Upper lobe of left lung (tissue), 4 donors: ENCODE data around the gene LDLRAD2.

Source experiments
- CTCF ChIP-seq, 6 experiments: fragments of 450-650 bp in 4 of 6; fragments of 200-600 bp in 2 of 6; sonication (generic) in 2 of 6; IDR thresholded peaks; one replicate each; pipeline ENCODE4 v1.5.1; 2016 to 2019; ENCODE audit warnings: antibody characterized with exemption in 6 of 6
- EP300 ChIP-seq, 4 donors: sonication (generic); formaldehyde crosslinking; IDR thresholded peaks; one replicate each; pipeline ENCODE4 v1.5.1; 2017; ENCODE audit warnings: antibody characterized with exemption in 4 of 4, control low read depth in 2 of 4
- POLR2A ChIP-seq, 4 donors: fragments of 450-650 bp; IDR thresholded peaks; one replicate each; pipeline ENCODE4 v1.5.1; 2016 to 2017; ENCODE audit warnings: antibody characterized with exemption in 4 of 4, mild to moderate bottlenecking in 2 of 4
- POLR2AphosphoS5 ChIP-seq, 2 donors: sonication (generic); formaldehyde crosslinking; IDR thresholded peaks; one replicate each; pipeline ENCODE4 v1.5.1; 2017; ENCODE audit warnings: antibody characterized with exemption in 2 of 2

- TF ChIP-seq CTCF (IDR thresholded peaks at IDR 0.05), result no peak
- TF ChIP-seq POLR2AphosphoS5 (IDR thresholded peaks at IDR 0.05), result no peak
- no peak for TF ChIP-seq EP300 (IDR thresholded peaks at IDR 0.05)
- TF ChIP-seq POLR2A (IDR thresholded peaks at IDR 0.05), result no peak
These were observed 22.0 kb downstream of the LDLRAD2 start for GRCh38 chr1:21834094-21834493.
